GM12878 (cell line): ENCODE measurements around the gene RAPGEF4. TPM values are rescaled to one million over a fixed set of nuclear protein-coding genes. Genes with fewer than 3 reads are reported as not detected.

Source experiments
- ATAC-seq: fragments of 200-7000 bp; cut with Tn5 transposase; 3 replicates; pipeline ENCODE4 v1.9.1; 2020; ENCODE audit warnings: mild to moderate bottlenecking, moderate library complexity
- BruUV-seq: library from RNA; stranded (reverse); fragments of 400-500 nt; replicated peaks from 2 replicates; lab custom pipeline; 2021; lab: Mats Ljungman, UMichigan
- CTCF ChIA-PET: fragments of 300-600 bp; sonication (Branson Sonifier 250); formaldehyde crosslinking; extraction: SDS; loops from one replicate; lab custom pipeline; 2021; ENCODE audit warnings: inconsistent platforms; lab: Yijun Ruan, JAX
- POLR2A ChIA-PET: fragments of 350-600 bp; formaldehyde crosslinking; extraction: SDS; loops from one replicate; lab custom pipeline; 2021; ENCODE audit warnings: inconsistent platforms; lab: Charles Lee
- RAD21 ChIA-PET: fragments of 300-600 bp; sonication (Branson Sonifier 250); formaldehyde crosslinking; loops from one replicate; lab custom pipeline; 2023; ENCODE audit warnings: antibody characterized with exemption; ENCODE audit not compliant: unreplicated experiment; lab: Charles Lee
- SMC1A ChIA-PET: fragments of 300-600 bp; sonication (Branson Sonifier 250); formaldehyde crosslinking; loops from one replicate; lab custom pipeline; 2023; ENCODE audit not compliant: unreplicated experiment, uncharacterized antibody; lab: Charles Lee
- DNase-seq: peaks from one replicate; pipeline ENCODE4 v3.0.0-alpha.2; 2011; ENCODE audit warnings: low read depth, low spot score
- FAIRE-seq: peaks from 3 replicates; lab custom pipeline; 2011; peaks lifted over from hg19 to GRCh38; lab: Jason Lieb, UNC
- H2AFZ ChIP-seq: 2 replicates; pipeline ENCODE4 v1.6.0; 2011; ENCODE audit warnings: low read depth, low read length, control low read depth; ENCODE audit not compliant: control insufficient read depth
- H3K27ac ChIP-seq: 2 replicates; pipeline ENCODE4 v1.5.1; 2011; ENCODE audit warnings: control low read depth; ENCODE audit not compliant: control insufficient read depth, insufficient read depth
- H3K27me3 ChIP-seq, 2 experiments: replicated peaks in 1 of 2; 2 replicates each; pipeline versions ENCODE4 v1.6.0 to v1.6.1; 2011; ENCODE audit warnings: low read length in 1 of 2; ENCODE audit not compliant: control insufficient read depth in 2 of 2, insufficient read depth in 2 of 2
- H3K36me3 ChIP-seq, 2 experiments: 2 replicates each; pipeline ENCODE4 v1.5.1; 2011; ENCODE audit warnings: low read length in 1 of 2; ENCODE audit not compliant: control insufficient read depth in 2 of 2, insufficient read depth in 2 of 2
- H3K4me1 ChIP-seq: 2 replicates; pipeline ENCODE4 v1.6.1; 2011; ENCODE audit warnings: mild to moderate bottlenecking, low read length, moderate library complexity, mixed read lengths; ENCODE audit not compliant: control insufficient read depth, insufficient read depth
- H3K4me2 ChIP-seq: 2 replicates; pipeline ENCODE4 v1.6.0; 2011; ENCODE audit warnings: control low read depth; ENCODE audit not compliant: control insufficient read depth, insufficient read depth
- H3K4me3 ChIP-seq: fragments of 200-600 bp; sonication (generic); 2 replicates; pipeline ENCODE4 v1.5.1; 2016
- H3K79me2 ChIP-seq: 2 replicates; pipeline ENCODE4 v1.6.0; 2011; ENCODE audit warnings: low read length; ENCODE audit not compliant: control insufficient read depth, insufficient read depth
- H3K9ac ChIP-seq: 2 replicates; pipeline ENCODE4 v1.8.0; 2011; ENCODE audit warnings: low read length, control low read depth, mixed read lengths; ENCODE audit not compliant: control insufficient read depth, insufficient read depth
- H3K9me3 ChIP-seq: replicated peaks from 3 replicates; pipeline ENCODE4 v1.5.1; 2011; ENCODE audit warnings: mild to moderate bottlenecking, low read length; ENCODE audit not compliant: control insufficient read depth, insufficient read depth
- H4K20me1 ChIP-seq: 2 replicates; pipeline ENCODE4 v1.6.0; 2011; ENCODE audit not compliant: control insufficient read depth, insufficient read depth
- BHLHE40 ChIP-seq, 2 experiments: fragments of 450-650 bp in 1 of 2; IDR thresholded peaks; 2 replicates each; pipeline ENCODE4 v1.6.1; 2011 to 2017; ENCODE audit warnings: low read depth in 2 of 2, borderline replicate concordance in 1 of 2, improper control_type of control experiment in 1 of 2, low read length in 1 of 2, mild to moderate bottlenecking in 1 of 2
- MYB ChIP-seq: fragments of 150-350 bp; IDR thresholded peaks from 2 replicates; pipeline ENCODE4 v1.6.1; 2014; ENCODE audit warnings: mild to moderate bottlenecking, low read depth, low read length, borderline replicate concordance
- RBBP5 ChIP-seq: fragments of 200-600 bp; sonication (generic); conservative IDR thresholded peaks from 2 replicates; pipeline ENCODE4 v1.6.1; 2016
- RELB ChIP-seq: fragments of 450-650 bp; IDR thresholded peaks from 2 replicates; pipeline ENCODE4 v1.6.1; 2017; ENCODE audit warnings: low read depth, mild to moderate bottlenecking, moderate library complexity
- SP1 ChIP-seq: IDR thresholded peaks from one replicate; pipeline ENCODE4 v1.6.1; 2011; ENCODE audit warnings: low read depth, low read length
- STAT1 ChIP-seq: fragments of 450-650 bp; conservative IDR thresholded peaks from 2 replicates; pipeline ENCODE4 v1.6.1; 2014; ENCODE audit warnings: antibody characterized with exemption, mild to moderate bottlenecking
- ZNF274 ChIP-seq: IDR thresholded peaks from one replicate; pipeline ENCODE4 v1.8.0; 2011; ENCODE audit not compliant: insufficient read length, insufficient read depth
- ZNF622 ChIP-seq: fragments of 450-650 bp; IDR thresholded peaks from 2 replicates; pipeline ENCODE4 v1.6.1; 2017; ENCODE audit warnings: mild to moderate bottlenecking, inconsistent platforms
- WGBS: methylation state at CpG from one replicate; pipeline ENCODE4 v1.1.6; 2016; ENCODE audit warnings: low lambda C conversion rate; ENCODE audit not compliant: insufficient replicate concordance, insufficient coverage; ENCODE audit errors: missing lambda C conversion rate; 5-methylcytosine and 5-hydroxymethylcytosine counted together
- in situ Hi-C: fragments of 300-500 bp; cut with MboI; formaldehyde crosslinking; loops from 9 replicates; pipeline ENCODE4 v1.14.3; 2018; ENCODE audit warnings: mixed read lengths
- intact Hi-C: fragments of 100-400 bp; cut with micrococcal nuclease; formaldehyde crosslinking; loops from one replicate; pipeline ENCODE4 v1.14.2; 2022; ENCODE audit not compliant: unreplicated experiment
- polyA plus RNA-seq, 11 experiments: library from polyadenylated mRNA; depleted of rRNA in 4 of 11; unstranded in 6 of 11; stranded (reverse) in 5 of 11; fragments of >200 nt; fragmentation: Nextera tagmentation in 4 of 11; fragmentation: Illumina TruSeq in 1 of 11; extraction: Ambion mirVana in 4 of 11; extraction: Trizol in 1 of 11; gene quantifications; 1 replicate in 1 of 11; 2 replicates in 10 of 11; pipeline versions ENCODE4 v1.2.1 to v1.2.3, GENCODE V29; 2011 to 2016; ENCODE audit warnings: inconsistent platforms in 2 of 11, missing spikeins in 2 of 11, low read depth in 1 of 11
- total RNA-seq, 4 experiments: library from RNA; depleted of rRNA in 3 of 4; stranded (reverse); fragments of >200 nt in 3 of 4; fragmentation: Illumina TruSeq in 1 of 4; extraction: Trizol in 1 of 4; gene quantifications; 2 replicates each; pipeline versions ENCODE4 v1.2.1 to v1.2.3, GENCODE V29; 2013 to 2021
- TF ChIP-seq, protein P1 (sequence below): IDR thresholded peaks from 2 replicates; pipeline ENCODE4 v1.6.1; 2011; ENCODE audit warnings: low read depth, mild to moderate bottlenecking, low read length, moderate library complexity, borderline replicate concordance; ENCODE audit errors: extremely low read depth

The RAPGEF4 gene
- total and polyA plus RNA-seq, 10 of the 15 experiments (the other 5 are each of a cell fraction or from before 2014, with no cell fraction given) = 0.18 TPM; not detected in 8

- TF ChIP-seq, protein P1, sequence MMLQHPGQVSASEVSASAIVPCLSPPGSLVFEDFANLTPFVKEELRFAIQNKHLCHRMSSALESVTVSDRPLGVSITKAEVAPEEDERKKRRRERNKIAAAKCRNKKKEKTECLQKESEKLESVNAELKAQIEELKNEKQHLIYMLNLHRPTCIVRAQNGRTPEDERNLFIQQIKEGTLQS = no peak
- TF ChIP-seq SP1 (no peak), RBBP5 (no peak), STAT1 (no peak)
These were observed 41.9 kb upstream of the RAPGEF4 start (continued) for GRCh38 chr2:172693529-172694455.

- Histone ChIP-seq H3K27me3 (no peaks in the 10 kb centered on the region), H2AFZ (no peak overlapping the region), H3K4me1 (no peaks in the 10 kb centered on the region), H3K4me3 (no peak overlapping the region), H3K9me3 (no peaks in the 10 kb centered on the region), H3K36me3 (no peaks in the 10 kb centered on the region), H3K79me2 (no peaks in the 10 kb centered on the region), H4K20me1 (no peaks in the 10 kb centered on the region), H3K4me2 (no peak overlapping the region), H3K27ac (no peak overlapping the region), H3K9ac (no peak overlapping the region)
- BruUV-seq = no TSS peak
- intact Hi-C loops (no loop called here), in situ Hi-C loops (no loop called here)
- ChIA-PET RAD21 (no interaction called here), CTCF (no interaction called here), SMC1A (interaction anchor here (0.8 kb wide), 1 partner anchor 26 kb away, joined by 3 read pairs; no protein-coding TSS in a partner anchor), POLR2A (no interaction called here)
- no peak for TF ChIP-seq RELB
- TF ChIP-seq ZNF622 = no peak
- no peak for TF ChIP-seq MYB
- no peak for TF ChIP-seq BHLHE40 (IDR thresholded peaks at IDR 0.05; ENCODE audit: borderline replicate concordance in 1 of 2, low read depth in 2 of 2, low read length in 1 of 2)
- TF ChIP-seq ZNF274 = no peak
- ATAC-seq = no peak
- DNase-seq = no peak
- FAIRE-seq = no peak
- 61% methylated on average over 3 of the region's 3 CpGs for WGBS
These were observed 38.3 kb upstream of the RAPGEF4 start for GRCh38 chr2:172697296-172697695.
